OCI-LY1 (cell line): Measurements from ENCODE around the gene GLT1D1.
"Not testable (repeated sequence)": the region's sequence is repeated elsewhere in the genome, so short reads cannot be mapped to it uniquely, and the experiment has no call there.

Experiments
- CTCF ChIP-seq: fragments of 200-600 bp; sonication (generic), shearing (Covaris generic); IDR thresholded peaks from 2 replicates; pipeline ENCODE4 v1.5.1; 2017; ENCODE audit warnings: mild to moderate bottlenecking, antibody characterized with exemption, low read length, moderate library complexity, mixed read lengths
- EZH2 ChIP-seq: fragments of 200-600 bp; sonication (generic), shearing (Covaris generic); IDR thresholded peaks from 2 replicates; pipeline ENCODE4 v1.8.0; 2017; ENCODE audit warnings: borderline replicate concordance, mixed run types, mild to moderate bottlenecking, antibody characterized with exemption, low read length, moderate library complexity, mixed read lengths

GRCh38 chr12:128846671-128847070, 6.6 kb upstream of the GLT1D1 start:
- not testable (repeated sequence) for TF ChIP-seq CTCF, EZH2
